Endodermal cell (in vitro differentiated cells): ENCODE results near the gene RHBDL1. TPM values are rescaled to one million over a fixed set of nuclear protein-coding genes. Genes with fewer than 3 reads are reported as not detected.

Source experiments
- DNase-seq: peaks from one replicate; pipeline ENCODE4 v3.0.0-alpha.2; 2017
- H3K27ac ChIP-seq: 2 replicates; pipeline ENCODE4 v1.5.1; 2013; ENCODE audit warnings: mild to moderate bottlenecking, low read depth, low read length, moderate library complexity
- H3K27me3 ChIP-seq: 2 replicates; pipeline ENCODE4 v1.6.1; 2013; ENCODE audit warnings: mild to moderate bottlenecking, low read length, moderate library complexity; ENCODE audit not compliant: insufficient read depth, control insufficient read depth, poor library complexity, severe bottlenecking
- H3K36me3 ChIP-seq: 2 replicates; pipeline ENCODE4 v1.7.0; 2013; ENCODE audit warnings: mild to moderate bottlenecking, low read length, moderate library complexity; ENCODE audit not compliant: control insufficient read depth, insufficient read depth
- H3K4me1 ChIP-seq: one replicate; pipeline ENCODE4 v1.7.0; 2013; ENCODE audit warnings: low read length; ENCODE audit not compliant: control insufficient read depth, insufficient read depth
- H3K4me3 ChIP-seq: 2 replicates; pipeline ENCODE4 v1.5.1; 2013; ENCODE audit warnings: mild to moderate bottlenecking, low read length, moderate library complexity
- H3K9ac ChIP-seq: 2 replicates; pipeline ENCODE4 v1.6.1; 2013; ENCODE audit warnings: mild to moderate bottlenecking, low read length, moderate library complexity; ENCODE audit not compliant: poor library complexity, severe bottlenecking; ENCODE audit errors: extremely low read depth
- H3K9me3 ChIP-seq: 2 replicates; pipeline ENCODE4 v1.6.1; 2013; ENCODE audit warnings: mild to moderate bottlenecking, low read length, moderate library complexity; ENCODE audit not compliant: control insufficient read depth
- H3K27ac Mint-ChIP-seq: 2 replicates; pipeline ENCODE4 v1.8.0; 2020; ENCODE audit warnings: mixed read lengths
- H3K27me3 Mint-ChIP-seq: 2 replicates; pipeline ENCODE4 v1.8.0; 2021; ENCODE audit warnings: mild to moderate bottlenecking, mixed read lengths; ENCODE audit not compliant: insufficient read depth
- H3K36me3 Mint-ChIP-seq: 2 replicates; pipeline ENCODE4 v1.8.0; 2020; ENCODE audit warnings: low read depth, mixed read lengths
- H3K4me1 Mint-ChIP-seq: 2 replicates; pipeline ENCODE4 v1.8.0; 2020; ENCODE audit warnings: mixed read lengths
- H3K4me3 Mint-ChIP-seq: 2 replicates; pipeline ENCODE4 v1.8.0; 2020; ENCODE audit warnings: mild to moderate bottlenecking, moderate library complexity, mixed read lengths
- H3K9me3 Mint-ChIP-seq: 2 replicates; pipeline ENCODE4 v1.8.0; 2020; ENCODE audit warnings: mild to moderate bottlenecking, mixed read lengths
- CTCF ChIP-seq: fragments of 200-600 bp; sonication (generic); conservative IDR thresholded peaks from 2 replicates; pipeline ENCODE4 v1.5.0; 2021; ENCODE audit warnings: antibody characterized with exemption, mild to moderate bottlenecking
- WGBS, 2 experiments: methylation state at CpG; one replicate each; pipeline versions ENCODE4 v1.1.5 to v1.1.7; 2013; ENCODE audit warnings: missing lambda C conversion rate in 2 of 2, mixed read lengths in 1 of 2; ENCODE audit not compliant: insufficient coverage in 1 of 2, insufficient read length in 1 of 2; 5-methylcytosine and 5-hydroxymethylcytosine counted together
- total RNA-seq, 2 donors: library from RNA; stranded (reverse); fragmentation: NEBNext Ultra II Directional in 1 of 2; extraction: Animal tissue kit (Norgen Biotek cat#: 25700) in 1 of 2; gene quantifications; 2 replicates in 1 of 2; 3 replicates in 1 of 2; pipeline ENCODE4 v1.2.1, GENCODE V29; 2021

Gene RHBDL1
- total RNA-seq, 2 donors from 2014 or later, result 3.7 to 5.1 TPM

GRCh38 chr16:666572-666971 is 8.9 kb upstream of the RHBDL1 start:
- Histone ChIP-seq H3K27ac (no peak overlapping the region), H3K4me1 (peaks cover 4% of the 10 kb centered on the region), H3K9ac (no peak overlapping the region), H3K4me3 (no peak overlapping the region), H3K9me3 (no peaks in the 10 kb centered on the region), H3K36me3 (peaks cover 24% of the 10 kb centered on the region), H3K27me3 (no peaks in the 10 kb centered on the region)
- Mint-ChIP-seq H3K27me3 (no peaks in the 10 kb centered on the region), H3K27ac (no peak overlapping the region), H3K9me3 (no peaks in the 10 kb centered on the region), H3K36me3 (peaks cover 19% of the 10 kb centered on the region), H3K4me3 (no peak overlapping the region), H3K4me1 (peaks cover 3% of the 10 kb centered on the region)
- WGBS, 2 experiments, result 84 to 89% methylated on average over 9 to 13 of the region's 13 CpGs
- DNase-seq, result no peak
- TF ChIP-seq CTCF, result no peak

- peaks cover 3% of the 10 kb centered on the region for H3K4me1 Mint-ChIP-seq
- H3K4me3 ChIP-seq, result no peak overlapping the region
- no peaks in the 10 kb centered on the region for H3K9me3 Mint-ChIP-seq
- no peak for TF ChIP-seq CTCF
- DNase-seq, result no peak
- no peaks in the 10 kb centered on the region for H3K27me3 Mint-ChIP-seq
- no peak overlapping the region for H3K27ac ChIP-seq
- H3K4me3 Mint-ChIP-seq, result peak overlapping the region; percentile 70
- H3K36me3 ChIP-seq, result peaks cover 27% of the 10 kb centered on the region
- no peaks in the 10 kb centered on the region for H3K9me3 ChIP-seq
- WGBS, 2 experiments, result 90 to 92% methylated on average over 18 to 22 of the region's 22 CpGs
- H3K27me3 ChIP-seq, result no peaks in the 10 kb centered on the region
- H3K4me1 ChIP-seq, result peaks cover 4% of the 10 kb centered on the region
- H3K36me3 Mint-ChIP-seq, result peaks cover 19% of the 10 kb centered on the region
- H3K27ac Mint-ChIP-seq, result peak overlapping the region; percentile 74
- no peak overlapping the region for H3K9ac ChIP-seq
Measured at GRCh38 chr16:667113-667779, 8.2 kb upstream of the RHBDL1 start.

- 1 to 2% methylated on average over 29 to 78 of the region's 78 CpGs for WGBS, 2 experiments
- Histone ChIP-seq H3K4me1 (peaks cover 4% of the 10 kb centered on the region), H3K27me3 (no peaks in the 10 kb centered on the region), H3K36me3 (peaks cover 31% of the 10 kb centered on the region), H3K4me3 (peak within 1 kb of the TSS; percentile 88), H3K9ac (peak within 1 kb of the TSS; percentile 76), H3K9me3 (no peaks in the 10 kb centered on the region), H3K27ac (peak within 1 kb of the TSS; percentile 7)
- peak; percentile 91 for TF ChIP-seq CTCF
- peaks cover 3% of the 10 kb centered on the region for H3K4me1 Mint-ChIP-seq
- H3K4me3 Mint-ChIP-seq, result peak within 1 kb of the TSS; percentile 70
- H3K27ac Mint-ChIP-seq, result peak within 1 kb of the TSS; percentile 74
- H3K9me3 Mint-ChIP-seq, result no peaks in the 10 kb centered on the region
- peak; percentile 96 for DNase-seq
- peaks cover 20% of the 10 kb centered on the region for H3K36me3 Mint-ChIP-seq
- no peaks in the 10 kb centered on the region for H3K27me3 Mint-ChIP-seq
Measured at GRCh38 chr16:667780-668518, 7.5 kb upstream of the RHBDL1 start, which contains the start of gene RHOT2. Gene RHOT2, plus strand, starts transcription at chr16:668132. Its CDS starts 68 bp downstream, at chr16:668200.
